MG63 (cell line): Measurements from ENCODE around the gene SCUBE1. TPM values are rescaled to one million over a fixed set of nuclear protein-coding genes. Genes with fewer than 3 reads are reported as not detected.

Source experiments
- DNase-seq: peaks from one replicate; pipeline ENCODE4 v3.0.0-alpha.2; 2020
- H3K27me3 ChIP-seq: fragments of 250-450 bp; sonication (Bioruptor Pico); 2 replicates; pipeline ENCODE4 v1.5.1; 2020; ENCODE audit warnings: mild to moderate bottlenecking, moderate library complexity
- H3K36me3 ChIP-seq: fragments of 250-450 bp; sonication (Bioruptor Pico); 2 replicates; pipeline ENCODE4 v1.5.1; 2020; ENCODE audit warnings: mild to moderate bottlenecking, moderate library complexity
- H3K4me3 ChIP-seq: fragments of 250-450 bp; sonication (Bioruptor Pico); 2 replicates; pipeline ENCODE4 v1.5.1; 2020; ENCODE audit warnings: mild to moderate bottlenecking, moderate library complexity
- H3K9me3 ChIP-seq: fragments of 250-450 bp; sonication (Bioruptor Pico); 2 replicates; pipeline ENCODE4 v1.5.1; 2020; ENCODE audit warnings: mild to moderate bottlenecking, moderate library complexity
- total RNA-seq: library from RNA; depleted of rRNA; stranded (reverse); fragments of >200 nt; shearing (Covaris generic); gene quantifications from 2 replicates; pipeline ENCODE4 v1.2.3, GENCODE V29; 2014; ENCODE audit warnings: low replicate concordance; rRNA removed

Gene SCUBE1
- total RNA-seq = 0.05 and 0.16 TPM in 2 replicates

DNA sequence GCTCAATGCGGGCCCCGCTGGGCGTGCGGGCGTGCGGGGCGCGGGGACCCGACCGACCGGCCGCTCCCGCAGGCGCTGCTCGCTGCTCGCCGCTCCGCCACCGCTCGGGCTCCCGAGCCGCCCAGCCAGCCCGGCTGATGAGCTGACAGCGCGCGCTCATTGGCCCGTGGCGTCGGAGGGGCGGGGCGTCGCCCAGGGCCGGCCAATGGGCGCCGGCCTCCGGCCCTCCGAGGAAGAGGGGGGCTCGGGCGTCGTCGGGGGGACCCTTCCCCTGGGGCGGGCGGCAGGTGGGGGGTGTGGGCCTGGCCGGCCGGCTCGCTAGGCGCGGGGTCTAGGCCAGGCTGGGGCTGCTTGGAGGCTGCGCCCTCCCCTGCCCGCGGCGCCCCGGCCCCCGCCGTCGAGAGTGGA, at the start of gene SCUBE1:
SCUBE1 (minus strand) TSS at position 111 of the 408 bp plus-strand sequence. CDS start 111 bp downstream, outside the sequence.
- DNase-seq = peak; percentile 71
- Histone ChIP-seq H3K27me3 (peaks cover 4% of the 10 kb centered on the region; the same call in 1 of the 2 replicates), H3K36me3 (no peaks in the 10 kb centered on the region), H3K4me3 (no peak within 1 kb of the TSS), H3K9me3 (no peaks in the 10 kb centered on the region)

DNA sequence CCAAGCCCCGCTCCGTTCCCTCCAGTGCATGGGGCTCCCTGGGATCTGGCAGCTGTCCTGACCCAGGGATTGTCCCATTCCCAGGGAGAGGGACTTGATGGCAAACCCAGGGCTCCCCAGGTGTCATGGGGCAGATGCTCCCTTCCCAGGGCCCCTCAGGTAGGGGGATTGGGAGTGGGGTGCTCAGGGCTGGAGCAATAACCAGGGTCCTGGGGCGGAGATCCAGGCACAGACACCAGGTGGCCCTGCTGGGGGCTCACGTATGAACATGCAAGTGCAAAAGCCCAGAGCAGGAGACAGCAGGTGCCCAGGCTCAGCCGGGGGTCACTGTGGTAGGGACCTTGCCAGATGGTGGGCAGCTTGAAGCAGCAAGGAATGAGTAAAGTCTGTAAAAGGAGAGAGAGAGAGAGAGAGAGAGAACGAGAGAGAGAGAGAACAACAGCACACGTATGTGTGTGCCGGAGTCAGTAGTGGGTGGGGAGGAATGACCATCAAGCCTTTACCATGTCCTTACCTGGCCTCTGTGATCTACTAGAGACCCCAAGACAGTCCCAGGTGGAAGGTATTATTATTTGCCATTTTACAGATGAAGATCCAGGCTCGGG, 49.3 kb upstream of the SCUBE1 start:
- Histone ChIP-seq H3K9me3 (no peaks in the 10 kb centered on the region), H3K27me3 (peaks cover 7% of the 10 kb centered on the region; the same call in 1 of the 2 replicates), H3K36me3 (no peaks in the 10 kb centered on the region), H3K4me3 (no peak overlapping the region)
- no peak for DNase-seq

DNA sequence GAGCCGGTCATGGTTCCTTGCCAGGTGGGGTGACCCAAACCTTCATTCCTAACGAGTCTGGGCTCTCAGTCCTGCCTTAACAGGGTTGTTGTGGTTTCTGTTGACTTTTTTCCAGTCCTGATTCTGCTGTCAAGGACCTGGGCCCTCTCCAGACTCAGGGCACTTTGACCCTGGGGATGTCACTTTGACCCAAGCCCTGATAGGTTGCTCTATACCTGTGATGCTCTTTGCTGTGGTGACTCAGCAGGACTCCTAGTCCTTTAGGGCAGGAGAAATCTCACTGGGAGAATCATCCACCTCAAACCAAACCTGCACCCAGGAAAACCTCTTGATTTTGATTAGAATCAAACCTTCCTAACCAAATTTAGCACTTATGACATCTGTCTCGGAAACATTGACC, 48.1 kb upstream of the SCUBE1 start:
- DNase-seq = no peak
- peaks cover 13% of the 10 kb centered on the region; the same call in 1 of the 2 replicates for H3K27me3 ChIP-seq
- no peak overlapping the region for H3K4me3 ChIP-seq
- H3K36me3 ChIP-seq = no peaks in the 10 kb centered on the region
- H3K9me3 ChIP-seq = no peaks in the 10 kb centered on the region

DNA sequence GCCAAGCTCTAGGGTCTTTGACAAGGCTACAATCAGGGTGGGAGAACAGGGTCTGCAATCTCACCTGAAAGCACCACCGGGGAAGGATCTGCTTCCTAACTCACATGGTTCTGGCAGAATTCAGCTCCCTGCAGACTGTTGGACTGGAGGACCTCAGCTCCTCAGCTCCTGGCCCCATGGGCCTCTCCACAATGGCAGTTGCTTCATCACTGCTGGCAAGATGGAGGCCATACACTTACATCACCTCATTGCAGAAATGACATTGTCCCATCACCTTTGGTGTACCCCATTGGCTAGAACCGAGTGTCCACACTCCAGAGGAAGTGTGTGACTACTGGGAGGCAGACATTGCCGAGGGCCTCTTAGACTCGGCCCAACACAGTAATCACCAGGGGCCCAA, 47.7 kb upstream of the SCUBE1 start:
- no peak overlapping the region for H3K4me3 ChIP-seq
- no peak for DNase-seq

DNA sequence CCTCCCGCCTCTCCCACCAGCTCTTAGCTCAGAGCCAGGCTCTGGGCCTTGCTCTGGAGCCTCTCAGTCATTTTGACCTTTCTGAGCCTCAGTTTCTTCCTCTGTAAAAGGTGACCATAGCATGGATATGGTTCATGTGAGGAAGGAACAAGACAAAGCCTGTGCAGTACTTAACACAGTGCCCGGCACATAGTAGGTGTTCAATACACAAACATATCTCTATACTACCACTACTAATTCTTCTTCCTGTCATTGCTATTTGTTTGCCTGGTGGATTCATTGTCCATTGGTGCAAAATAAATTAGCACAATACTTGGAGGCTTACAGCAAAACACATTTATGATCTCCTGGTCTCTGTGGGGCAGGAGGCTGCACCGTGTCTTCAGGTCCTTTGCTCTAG, 47.0 kb upstream of the SCUBE1 start:
- DNase-seq = no peak
- H3K9me3 ChIP-seq = no peaks in the 10 kb centered on the region
- peaks cover 13% of the 10 kb centered on the region; the same call in 1 of the 2 replicates for H3K27me3 ChIP-seq
- no peak overlapping the region for H3K4me3 ChIP-seq
- no peaks in the 10 kb centered on the region for H3K36me3 ChIP-seq

More for the DNA sequence above, 47.7 kb upstream of the SCUBE1 start:
- Histone ChIP-seq H3K27me3 (peaks cover 13% of the 10 kb centered on the region; the same call in 1 of the 2 replicates), H3K36me3 (no peaks in the 10 kb centered on the region), H3K9me3 (no peaks in the 10 kb centered on the region)

DNA sequence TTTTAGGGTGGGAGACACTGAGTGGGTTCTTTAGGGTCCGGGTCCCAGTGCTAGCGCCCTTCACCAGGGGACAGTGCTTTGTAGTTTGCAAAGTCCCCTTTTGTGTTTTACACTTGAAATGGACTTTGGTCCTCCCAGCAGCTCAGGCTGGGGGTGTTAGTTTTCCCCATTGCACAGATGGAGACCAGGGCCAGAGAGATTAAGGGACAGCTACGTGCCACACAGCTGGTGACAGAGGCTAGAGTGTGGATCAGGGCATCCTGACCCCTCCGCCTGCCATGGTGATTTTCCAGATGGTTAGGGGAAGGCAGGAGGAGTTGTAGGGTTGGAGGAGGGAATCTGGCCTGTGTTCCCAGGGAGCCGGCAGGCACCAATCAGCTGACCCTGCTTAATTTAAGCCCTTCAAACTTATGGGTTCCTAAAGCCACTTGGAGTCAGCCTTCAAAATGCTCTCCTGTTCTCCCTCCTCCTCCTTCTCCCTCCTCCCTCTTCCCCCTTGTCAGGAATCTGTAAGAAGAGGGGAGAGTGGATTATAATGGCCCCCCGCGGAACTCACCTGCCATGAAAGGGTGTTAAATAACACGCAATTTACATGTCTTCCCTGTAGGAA, 46.2 kb upstream of the SCUBE1 start:
- no peak overlapping the region for H3K4me3 ChIP-seq
- no peaks in the 10 kb centered on the region for H3K9me3 ChIP-seq
- DNase-seq = no peak
- no peaks in the 10 kb centered on the region for H3K36me3 ChIP-seq
- H3K27me3 ChIP-seq = peaks cover 13% of the 10 kb centered on the region; the same call in 1 of the 2 replicates

DNA sequence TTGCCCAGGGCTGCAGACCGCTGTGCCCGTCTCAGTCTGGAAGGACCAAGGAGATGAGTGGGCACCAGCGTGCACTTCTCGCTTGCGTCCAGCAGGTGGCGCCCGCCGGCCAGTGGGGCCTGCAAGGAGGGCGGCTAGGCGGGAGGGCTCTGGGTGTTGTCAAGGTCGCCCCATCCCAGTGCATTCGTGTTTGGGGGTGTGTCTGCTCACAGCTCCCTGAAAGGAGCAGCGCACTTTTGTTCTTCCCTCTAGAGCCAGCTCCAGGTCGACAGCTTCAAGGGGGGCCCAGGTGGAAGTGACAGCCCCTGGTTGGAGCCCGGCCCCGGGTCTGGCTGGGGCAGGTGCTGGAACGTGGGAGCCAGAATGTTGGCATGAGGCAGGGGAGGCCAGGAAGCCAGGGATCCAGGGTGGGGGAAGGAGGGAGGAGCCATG, 45.3 kb upstream of the SCUBE1 start:
- peaks cover 13% of the 10 kb centered on the region; the same call in 1 of the 2 replicates for H3K27me3 ChIP-seq

DNA sequence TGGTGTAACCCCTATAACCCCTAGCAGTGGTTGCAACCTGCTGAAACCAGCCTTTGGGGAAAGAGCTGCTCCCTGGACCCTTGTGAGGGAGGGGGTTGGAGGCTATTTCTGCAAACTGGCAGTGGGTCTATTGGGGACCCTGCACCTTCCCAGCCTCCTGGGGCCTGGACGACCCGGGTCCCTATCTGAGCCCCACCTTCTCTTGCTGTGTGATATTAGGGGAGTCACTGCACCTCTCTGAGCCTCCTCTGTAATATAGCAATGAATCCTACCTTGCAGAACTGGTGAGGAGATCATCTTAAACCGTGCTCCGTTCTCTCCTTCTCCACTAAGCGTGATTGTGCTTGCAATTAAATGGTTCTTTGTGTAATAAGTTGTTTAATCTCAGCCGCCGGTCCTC, 44.6 kb upstream of the SCUBE1 start:
- no peak for DNase-seq
- H3K27me3 ChIP-seq = peaks cover 13% of the 10 kb centered on the region; the same call in 1 of the 2 replicates
- H3K36me3 ChIP-seq = no peaks in the 10 kb centered on the region
- no peak overlapping the region for H3K4me3 ChIP-seq
- no peaks in the 10 kb centered on the region for H3K9me3 ChIP-seq

More for the DNA sequence above, 45.3 kb upstream of the SCUBE1 start:
- Histone ChIP-seq H3K4me3 (no peak overlapping the region), H3K36me3 (no peaks in the 10 kb centered on the region), H3K9me3 (no peaks in the 10 kb centered on the region)
- peak; percentile 63 for DNase-seq

DNA sequence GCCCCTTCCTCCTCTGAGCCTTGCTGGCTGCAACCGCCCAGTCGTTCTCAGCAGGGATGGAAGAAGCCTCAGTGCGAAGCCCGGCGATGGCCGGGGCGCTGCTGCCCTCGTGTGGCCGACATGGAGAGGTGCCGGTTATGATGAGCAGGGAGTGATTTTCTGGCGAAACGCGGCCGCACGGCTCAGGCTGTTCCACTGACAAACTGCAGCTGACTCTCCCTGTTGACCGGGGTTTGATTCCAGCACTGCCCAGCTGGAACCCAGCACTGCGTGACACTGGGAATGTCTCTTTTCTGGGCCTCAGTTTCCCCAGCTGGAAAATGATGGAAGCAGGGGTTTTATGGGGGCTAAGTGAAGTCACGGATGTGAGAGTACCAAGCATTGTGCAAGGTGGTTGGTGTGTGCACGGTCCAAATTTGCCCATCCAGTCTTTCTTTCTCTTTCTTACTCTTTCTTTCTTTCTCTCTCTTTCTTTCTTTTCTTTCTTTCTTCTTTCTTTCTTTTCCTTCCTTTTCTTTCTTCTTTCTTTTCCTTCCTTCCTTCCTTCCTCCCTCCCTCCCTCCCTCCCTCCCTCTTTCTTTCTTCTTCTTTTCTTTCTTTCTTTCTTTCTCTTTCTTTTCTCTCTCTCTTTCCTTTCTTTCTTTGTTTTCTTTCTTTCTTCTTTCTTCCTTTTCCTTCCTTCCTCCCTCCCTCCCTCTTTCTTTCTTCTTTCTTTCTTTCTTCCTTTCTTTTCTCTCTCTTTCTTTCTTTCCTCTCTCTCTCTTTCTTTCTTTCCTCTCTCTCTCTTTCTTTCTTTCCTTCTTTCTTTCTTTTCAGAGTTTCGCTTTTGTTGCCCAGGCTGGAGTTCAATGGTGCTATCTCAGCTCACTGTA, 42.8 kb upstream of the SCUBE1 start:
- Histone ChIP-seq H3K4me3 (no peak overlapping the region), H3K9me3 (no peaks in the 10 kb centered on the region), H3K36me3 (no peaks in the 10 kb centered on the region), H3K27me3 (peaks cover 15% of the 10 kb centered on the region; the same call in 1 of the 2 replicates)
- peak; percentile 59 for DNase-seq

DNA sequence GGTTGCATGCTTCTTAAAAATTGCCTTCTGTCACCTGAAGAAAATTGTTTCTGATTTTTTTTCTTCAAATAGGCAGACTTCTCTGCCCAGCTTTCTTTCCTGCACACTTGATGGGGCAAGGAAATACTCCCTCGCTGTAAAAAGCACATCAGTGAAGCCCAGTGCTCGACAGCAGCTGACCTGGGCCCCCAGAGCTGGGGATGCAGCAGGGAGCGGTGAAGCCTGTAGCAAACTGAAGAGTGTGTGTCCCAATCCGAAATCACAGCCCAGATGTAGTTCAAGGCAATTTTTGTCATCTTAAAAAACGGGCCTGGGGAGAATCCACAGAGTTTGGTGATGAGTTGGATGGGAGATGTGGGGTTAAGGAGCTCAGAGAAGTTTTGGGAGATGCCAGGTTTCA, 41.7 kb upstream of the SCUBE1 start:
- Histone ChIP-seq H3K36me3 (no peaks in the 10 kb centered on the region), H3K4me3 (no peak overlapping the region), H3K27me3 (peaks cover 18% of the 10 kb centered on the region), H3K9me3 (no peaks in the 10 kb centered on the region)
- no peak for DNase-seq

DNA sequence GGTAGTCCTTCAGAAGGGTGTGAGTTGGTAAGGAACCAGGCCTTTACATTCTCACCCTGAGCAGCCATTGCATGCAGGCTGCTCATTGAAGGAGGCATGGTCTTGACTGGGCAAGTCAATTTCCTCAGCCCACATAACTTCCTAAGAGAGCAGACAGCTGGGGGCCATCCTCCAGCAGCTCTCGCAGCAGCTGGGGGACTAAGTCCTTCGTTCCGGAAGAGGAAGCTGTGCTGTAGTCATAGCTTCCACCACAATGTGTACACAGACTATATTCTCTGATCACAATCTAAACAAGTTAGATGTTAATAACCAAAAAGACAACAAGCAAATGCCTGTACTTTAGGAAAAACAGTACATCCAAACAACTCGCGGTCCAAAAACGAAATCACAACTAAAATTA, 38.5 kb upstream of the SCUBE1 start:
- DNase-seq = no peak
- peaks cover 8% of the 10 kb centered on the region for H3K27me3 ChIP-seq
- no peak overlapping the region for H3K4me3 ChIP-seq
- H3K36me3 ChIP-seq = no peaks in the 10 kb centered on the region
- H3K9me3 ChIP-seq = no peaks in the 10 kb centered on the region

DNA sequence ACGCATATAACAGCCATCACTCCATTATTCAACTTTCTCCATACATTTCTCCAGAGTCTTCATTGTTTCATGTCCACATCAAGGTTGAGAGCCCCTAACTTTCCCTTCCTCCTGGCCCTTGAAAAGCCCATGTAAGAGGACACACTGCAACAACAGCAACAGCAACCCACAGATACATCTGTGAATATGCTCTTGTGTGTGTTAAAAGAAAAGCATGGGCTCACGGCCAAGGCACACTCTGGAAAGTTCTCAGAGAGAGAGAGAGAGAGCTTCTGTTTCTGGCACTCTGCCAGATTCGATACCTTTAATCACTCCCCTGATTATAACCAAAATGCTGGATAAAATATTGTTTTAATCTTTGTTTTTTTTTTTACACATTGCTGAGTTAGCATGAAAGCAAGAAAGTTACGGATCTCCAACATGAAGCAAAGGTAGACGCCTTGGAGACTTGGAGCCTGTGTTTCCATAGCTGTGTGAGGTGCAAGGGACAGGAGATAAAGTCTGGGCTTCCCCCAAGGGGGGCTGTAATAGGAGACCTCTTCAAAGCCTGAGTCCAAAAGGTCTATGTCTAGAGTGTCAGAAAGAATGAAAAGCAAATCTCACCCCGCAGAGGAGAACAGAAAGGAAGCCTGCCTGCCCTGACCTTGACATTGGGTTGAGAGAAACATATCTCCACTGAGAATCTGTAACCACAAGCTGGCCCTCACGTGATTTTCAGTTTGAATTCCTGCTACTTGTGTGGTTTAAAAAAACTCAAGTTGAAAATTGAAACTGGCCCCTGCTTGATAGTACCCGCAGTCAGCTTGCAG, 34.9 kb upstream of the SCUBE1 start:
- H3K27me3 ChIP-seq = peaks cover 4% of the 10 kb centered on the region
- no peak for DNase-seq
- H3K36me3 ChIP-seq = no peaks in the 10 kb centered on the region
- no peaks in the 10 kb centered on the region for H3K9me3 ChIP-seq
- no peak overlapping the region for H3K4me3 ChIP-seq

DNA sequence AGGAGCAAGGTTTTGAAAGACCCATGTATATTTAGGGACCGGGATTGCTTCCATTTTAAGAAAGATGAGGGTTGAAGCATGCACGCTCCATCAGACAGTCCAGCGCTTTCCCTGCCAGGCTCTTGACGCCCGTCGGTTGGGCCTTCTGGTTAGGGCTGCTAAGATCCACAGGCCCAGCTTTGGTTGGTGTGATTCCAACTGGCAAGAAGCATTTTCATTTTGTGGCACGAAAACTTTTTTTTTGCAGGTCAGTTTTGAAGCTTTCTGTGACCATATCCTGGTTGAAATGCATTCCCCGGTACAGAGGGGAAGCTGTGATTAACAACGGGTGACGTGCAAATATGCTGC, 34.4 kb upstream of the SCUBE1 start:
- Histone ChIP-seq H3K4me3 (no peak overlapping the region), H3K9me3 (no peaks in the 10 kb centered on the region), H3K27me3 (peaks cover 4% of the 10 kb centered on the region), H3K36me3 (no peaks in the 10 kb centered on the region)
- DNase-seq = peak; percentile 31

DNA sequence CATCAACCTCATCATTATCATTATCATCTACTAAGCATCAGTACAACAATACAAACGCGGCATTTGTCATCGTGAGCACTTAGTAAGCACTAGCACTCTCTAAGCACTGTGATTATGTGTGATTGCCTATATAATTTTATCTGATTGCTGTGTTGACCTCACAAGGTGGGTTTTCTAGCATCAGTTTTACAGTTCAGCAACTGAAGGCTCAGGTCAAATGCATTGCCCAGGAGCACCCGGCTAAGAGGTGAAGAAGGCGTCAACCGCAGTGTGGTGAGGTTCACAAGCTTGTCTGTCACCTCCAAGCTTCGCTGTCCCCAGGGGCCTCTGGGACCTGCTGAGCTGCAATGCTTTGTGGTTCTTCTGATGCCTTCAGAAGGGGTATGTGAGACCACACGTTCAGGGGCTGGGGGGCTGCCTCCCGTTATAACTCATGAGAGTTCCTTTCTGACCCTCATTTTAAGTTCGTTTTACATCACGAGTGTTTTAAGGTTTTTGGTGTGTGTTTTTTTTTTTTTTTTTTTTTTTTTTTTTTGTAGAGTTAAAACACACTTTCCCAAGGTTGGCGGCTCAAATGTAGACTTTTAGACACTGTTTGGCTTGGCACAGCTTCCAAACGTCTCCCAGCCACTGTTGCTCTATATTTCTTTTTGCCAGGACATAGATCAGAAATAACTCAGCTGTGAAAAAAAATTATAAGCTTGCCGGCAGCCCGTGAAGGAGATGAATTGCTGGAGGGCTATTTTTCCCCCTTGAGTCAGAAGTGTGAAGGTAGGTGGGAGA, 33.8 kb upstream of the SCUBE1 start:
- Histone ChIP-seq H3K9me3 (no peaks in the 10 kb centered on the region), H3K27me3 (peaks cover 4% of the 10 kb centered on the region), H3K36me3 (no peaks in the 10 kb centered on the region), H3K4me3 (no peak overlapping the region)
- peak; percentile 17 for DNase-seq

DNA sequence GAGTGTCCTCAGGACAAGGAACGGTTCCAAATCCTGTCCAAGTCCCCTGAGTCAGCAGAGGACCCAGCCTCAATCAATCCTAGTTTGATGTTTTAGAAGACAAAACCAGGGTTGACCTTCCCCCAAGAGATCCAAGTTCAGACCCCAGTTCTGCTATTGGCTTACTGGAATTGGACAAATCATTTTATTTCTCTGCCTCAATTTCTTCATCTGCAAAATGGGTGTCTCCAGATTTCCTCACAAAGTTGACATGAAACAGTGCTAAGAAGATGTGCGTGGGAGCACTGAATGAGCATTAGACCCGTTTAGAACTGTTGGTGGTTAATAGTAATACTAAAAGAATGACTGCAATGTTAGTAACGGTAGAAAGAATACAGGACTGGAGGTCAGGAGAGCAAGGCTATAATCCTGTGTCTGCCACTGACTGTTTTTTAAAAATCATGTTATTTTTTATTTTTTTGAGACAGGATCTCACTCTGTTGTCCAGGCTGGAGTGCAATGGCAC, 32.8 kb upstream of the SCUBE1 start:
- no peaks in the 10 kb centered on the region for H3K9me3 ChIP-seq
- H3K27me3 ChIP-seq = peaks cover 2% of the 10 kb centered on the region
- no peak overlapping the region for H3K4me3 ChIP-seq
- H3K36me3 ChIP-seq = no peaks in the 10 kb centered on the region
- no peak for DNase-seq

DNA sequence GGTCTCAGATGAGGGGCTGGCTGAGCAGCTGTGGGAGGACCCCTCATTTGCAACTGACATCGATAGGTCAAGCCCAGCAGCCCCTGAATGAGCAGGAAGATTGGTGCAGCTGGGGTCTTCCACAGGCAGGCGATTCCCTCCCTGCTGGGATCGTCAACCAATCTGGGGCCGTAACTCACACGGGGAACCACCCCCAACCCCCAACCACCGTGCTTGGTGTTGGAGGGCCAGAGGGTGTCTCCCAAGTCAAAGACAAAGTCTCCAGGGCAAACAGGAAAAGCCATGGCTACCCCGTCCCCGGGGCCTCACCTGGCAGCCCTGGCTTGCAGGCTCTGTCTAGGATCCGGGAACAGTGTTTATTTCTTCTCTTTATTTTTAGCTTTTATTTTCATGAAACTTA, 26.9 kb upstream of the SCUBE1 start:
- no peaks in the 10 kb centered on the region for H3K9me3 ChIP-seq
- no peak overlapping the region for H3K4me3 ChIP-seq
- H3K27me3 ChIP-seq = peaks cover 6% of the 10 kb centered on the region
- DNase-seq = no peak
- no peaks in the 10 kb centered on the region for H3K36me3 ChIP-seq
